Measurements from ENCODE around the gene LRIG1. TPM values are rescaled to one million over a fixed set of nuclear protein-coding genes. Genes with fewer than 3 reads are reported as not detected.

Gene LRIG1
- total and polyA plus RNA-seq, 10 of the 15 experiments (the other 5 are each of a cell fraction or from before 2014, with no cell fraction given): 0.84 to 16.4 (median 8.1) TPM

DNA sequence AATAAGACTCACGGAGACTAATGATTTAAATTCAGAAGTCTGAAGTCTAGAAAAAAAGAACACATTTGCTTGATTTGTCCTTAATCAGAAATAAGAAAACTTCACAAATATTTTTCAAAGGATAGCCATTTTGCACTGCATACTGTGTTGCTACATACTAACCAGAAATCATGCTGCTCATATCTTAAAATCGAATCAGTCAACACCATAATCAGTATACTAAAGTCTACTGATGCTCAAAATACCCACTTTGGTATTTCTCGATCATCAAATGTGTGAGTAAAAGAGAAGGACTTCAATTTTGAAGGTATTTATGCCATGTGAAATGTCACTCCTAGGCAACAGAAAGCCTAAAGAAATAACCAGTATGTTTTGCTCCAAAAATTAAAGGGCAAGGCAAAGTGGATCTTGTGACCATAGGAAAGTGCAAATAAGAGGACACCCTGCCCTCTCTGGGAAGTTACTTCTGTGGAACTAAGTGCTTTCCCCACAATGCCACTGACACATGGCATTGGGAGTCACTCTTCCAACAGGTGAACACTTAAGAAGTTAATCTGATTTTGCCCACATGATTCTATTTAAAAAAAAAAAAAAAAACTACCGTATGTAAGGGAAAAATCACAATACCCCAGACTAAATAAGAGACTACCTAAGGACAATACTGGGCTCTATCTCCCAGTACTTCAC, 2.7 kb downstream of the LRIG1 start:
- RAD21 ChIA-PET (ENCODE audit: unreplicated experiment): interaction anchor here (0.5 kb wide), 1 partner anchor 90 kb away, joined by 3 read pairs; no protein-coding TSS in a partner anchor
- H3K9ac ChIP-seq (ENCODE audit: control insufficient read depth, insufficient read depth, low read length): no peak overlapping the region
- no peak for FAIRE-seq

More for the DNA sequence above, 2.7 kb downstream of the LRIG1 start:
- in situ Hi-C loops (cut with MboI): no loop called here
- no peaks in the 10 kb centered on the region for H3K9me3 ChIP-seq (replicated peaks; ENCODE audit: control insufficient read depth, insufficient read depth, low read length)
- no peaks in the 10 kb centered on the region for H3K36me3 ChIP-seq (ENCODE audit: control insufficient read depth in 2 of 2, insufficient read depth in 2 of 2, low read length in 1 of 2)
- H3K79me2 ChIP-seq (ENCODE audit: control insufficient read depth, insufficient read depth, low read length): peaks cover 9% of the 10 kb centered on the region
- CTCF ChIA-PET: interaction anchor here (1.2 to 2.5 kb wide), 3 partner anchors 9 to 244 kb away, joined by 3 to 8 read pairs (median 5); no protein-coding TSS in a partner anchor
- ATAC-seq: no peak
- SMC1A ChIA-PET (ENCODE audit: uncharacterized antibody, unreplicated experiment): interaction anchor here (2.1 kb wide), 1 partner anchor 8 kb away, joined by 5 read pairs; no protein-coding TSS in a partner anchor
- TF ChIP-seq MTA3 (IDR thresholded peaks at IDR 0.05; ENCODE audit: borderline replicate concordance, low read length) (no peak), PAX5 (IDR thresholded peaks at IDR 0.05; ENCODE audit: borderline replicate concordance, low read depth, low read length) (no peak), FOS (IDR thresholded peaks at IDR 0.05; ENCODE audit: borderline replicate concordance, extremely low read depth, insufficient read length) (no peak), BACH1 (IDR thresholded peaks at IDR 0.05; ENCODE audit: borderline replicate concordance) (no peak), BMI1 (IDR thresholded peaks at IDR 0.05; ENCODE audit: borderline replicate concordance) (no peak), ZNF384 (IDR thresholded peaks at IDR 0.05; ENCODE audit: borderline replicate concordance, low read depth, low read length) (no peak)
- TF ChIP-seq, protein P1, sequence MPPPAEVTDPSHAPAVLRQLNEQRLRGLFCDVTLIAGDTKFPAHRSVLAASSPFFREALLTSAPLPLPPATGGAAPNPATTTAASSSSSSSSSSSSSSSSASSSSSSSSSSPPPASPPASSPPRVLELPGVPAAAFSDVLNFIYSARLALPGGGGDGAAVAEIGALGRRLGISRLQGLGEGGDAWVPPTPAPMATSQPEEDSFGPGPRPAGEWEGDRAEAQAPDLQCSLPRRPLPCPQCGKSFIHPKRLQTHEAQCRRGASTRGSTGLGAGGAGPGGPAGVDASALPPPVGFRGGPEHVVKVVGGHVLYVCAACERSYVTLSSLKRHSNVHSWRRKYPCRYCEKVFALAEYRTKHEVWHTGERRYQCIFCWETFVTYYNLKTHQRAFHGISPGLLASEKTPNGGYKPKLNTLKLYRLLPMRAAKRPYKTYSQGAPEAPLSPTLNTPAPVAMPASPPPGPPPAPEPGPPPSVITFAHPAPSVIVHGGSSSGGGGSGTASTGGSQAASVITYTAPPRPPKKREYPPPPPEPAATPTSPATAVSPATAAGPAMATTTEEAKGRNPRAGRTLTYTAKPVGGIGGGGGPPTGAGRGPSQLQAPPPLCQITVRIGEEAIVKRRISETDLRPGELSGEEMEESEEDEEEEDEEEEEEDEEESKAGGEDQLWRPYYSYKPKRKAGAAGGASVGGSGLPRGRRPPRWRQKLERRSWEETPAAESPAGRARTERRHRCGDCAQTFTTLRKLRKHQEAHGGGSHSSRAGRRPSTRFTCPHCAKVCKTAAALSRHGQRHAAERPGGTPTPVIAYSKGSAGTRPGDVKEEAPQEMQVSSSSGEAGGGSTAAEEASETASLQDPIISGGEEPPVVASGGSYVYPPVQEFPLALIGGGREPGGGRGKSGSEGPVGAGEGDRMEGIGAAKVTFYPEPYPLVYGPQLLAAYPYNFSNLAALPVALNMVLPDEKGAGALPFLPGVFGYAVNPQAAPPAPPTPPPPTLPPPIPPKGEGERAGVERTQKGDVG (CRISPR knock-in tag; IDR thresholded peaks at IDR 0.05): no peak
- TF ChIP-seq, protein P2, sequence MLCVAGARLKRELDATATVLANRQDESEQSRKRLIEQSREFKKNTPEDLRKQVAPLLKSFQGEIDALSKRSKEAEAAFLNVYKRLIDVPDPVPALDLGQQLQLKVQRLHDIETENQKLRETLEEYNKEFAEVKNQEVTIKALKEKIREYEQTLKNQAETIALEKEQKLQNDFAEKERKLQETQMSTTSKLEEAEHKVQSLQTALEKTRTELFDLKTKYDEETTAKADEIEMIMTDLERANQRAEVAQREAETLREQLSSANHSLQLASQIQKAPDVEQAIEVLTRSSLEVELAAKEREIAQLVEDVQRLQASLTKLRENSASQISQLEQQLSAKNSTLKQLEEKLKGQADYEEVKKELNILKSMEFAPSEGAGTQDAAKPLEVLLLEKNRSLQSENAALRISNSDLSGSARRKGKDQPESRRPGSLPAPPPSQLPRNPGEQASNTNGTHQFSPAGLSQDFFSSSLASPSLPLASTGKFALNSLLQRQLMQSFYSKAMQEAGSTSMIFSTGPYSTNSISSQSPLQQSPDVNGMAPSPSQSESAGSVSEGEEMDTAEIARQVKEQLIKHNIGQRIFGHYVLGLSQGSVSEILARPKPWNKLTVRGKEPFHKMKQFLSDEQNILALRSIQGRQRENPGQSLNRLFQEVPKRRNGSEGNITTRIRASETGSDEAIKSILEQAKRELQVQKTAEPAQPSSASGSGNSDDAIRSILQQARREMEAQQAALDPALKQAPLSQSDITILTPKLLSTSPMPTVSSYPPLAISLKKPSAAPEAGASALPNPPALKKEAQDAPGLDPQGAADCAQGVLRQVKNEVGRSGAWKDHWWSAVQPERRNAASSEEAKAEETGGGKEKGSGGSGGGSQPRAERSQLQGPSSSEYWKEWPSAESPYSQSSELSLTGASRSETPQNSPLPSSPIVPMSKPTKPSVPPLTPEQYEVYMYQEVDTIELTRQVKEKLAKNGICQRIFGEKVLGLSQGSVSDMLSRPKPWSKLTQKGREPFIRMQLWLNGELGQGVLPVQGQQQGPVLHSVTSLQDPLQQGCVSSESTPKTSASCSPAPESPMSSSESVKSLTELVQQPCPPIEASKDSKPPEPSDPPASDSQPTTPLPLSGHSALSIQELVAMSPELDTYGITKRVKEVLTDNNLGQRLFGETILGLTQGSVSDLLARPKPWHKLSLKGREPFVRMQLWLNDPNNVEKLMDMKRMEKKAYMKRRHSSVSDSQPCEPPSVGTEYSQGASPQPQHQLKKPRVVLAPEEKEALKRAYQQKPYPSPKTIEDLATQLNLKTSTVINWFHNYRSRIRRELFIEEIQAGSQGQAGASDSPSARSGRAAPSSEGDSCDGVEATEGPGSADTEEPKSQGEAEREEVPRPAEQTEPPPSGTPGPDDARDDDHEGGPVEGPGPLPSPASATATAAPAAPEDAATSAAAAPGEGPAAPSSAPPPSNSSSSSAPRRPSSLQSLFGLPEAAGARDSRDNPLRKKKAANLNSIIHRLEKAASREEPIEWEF (IDR thresholded peaks at IDR 0.05; ENCODE audit: insufficient replicate concordance, low read depth, low read length): no peak
- TF ChIP-seq, protein P3, sequence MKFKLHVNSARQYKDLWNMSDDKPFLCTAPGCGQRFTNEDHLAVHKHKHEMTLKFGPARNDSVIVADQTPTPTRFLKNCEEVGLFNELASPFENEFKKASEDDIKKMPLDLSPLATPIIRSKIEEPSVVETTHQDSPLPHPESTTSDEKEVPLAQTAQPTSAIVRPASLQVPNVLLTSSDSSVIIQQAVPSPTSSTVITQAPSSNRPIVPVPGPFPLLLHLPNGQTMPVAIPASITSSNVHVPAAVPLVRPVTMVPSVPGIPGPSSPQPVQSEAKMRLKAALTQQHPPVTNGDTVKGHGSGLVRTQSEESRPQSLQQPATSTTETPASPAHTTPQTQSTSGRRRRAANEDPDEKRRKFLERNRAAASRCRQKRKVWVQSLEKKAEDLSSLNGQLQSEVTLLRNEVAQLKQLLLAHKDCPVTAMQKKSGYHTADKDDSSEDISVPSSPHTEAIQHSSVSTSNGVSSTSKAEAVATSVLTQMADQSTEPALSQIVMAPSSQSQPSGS (IDR thresholded peaks at IDR 0.05; ENCODE audit: low read length): no peak
- H3K4me3 ChIP-seq: peak overlapping the region; percentile 2; the same call in 1 of the 2 replicates
- WGBS (ENCODE audit: insufficient coverage, insufficient replicate concordance, low lambda C conversion rate, missing lambda C conversion rate): 81% methylated on average over 4 of the region's 4 CpGs
- H2AFZ ChIP-seq (ENCODE audit: control insufficient read depth, low read depth, low read length): no peak overlapping the region
- DNase-seq (ENCODE audit: low read depth, low spot score): no peak
- peaks cover 0 to 2% of the 10 kb centered on the region in 2 experiments; a peak in 2 of 4 replicates for H3K27me3 ChIP-seq (replicated peaks in 1 of 2; ENCODE audit: control insufficient read depth in 2 of 2, insufficient read depth in 2 of 2, low read length in 1 of 2)
- no peaks in the 10 kb centered on the region for H4K20me1 ChIP-seq (ENCODE audit: control insufficient read depth, insufficient read depth)
- peaks cover 4% of the 10 kb centered on the region; the same call in 1 of the 2 replicates for H3K4me1 ChIP-seq (ENCODE audit: control insufficient read depth, insufficient read depth, low read length)
- peak overlapping the region; percentile 68 for H3K4me2 ChIP-seq (ENCODE audit: control insufficient read depth, insufficient read depth)
- BruUV-seq (replicated peaks): no TSS peak
- intact Hi-C loops (cut with micrococcal nuclease; ENCODE audit: unreplicated experiment): no loop called here
- no peak overlapping the region for H3K27ac ChIP-seq (ENCODE audit: control insufficient read depth, insufficient read depth)
- POLR2A ChIA-PET: interaction anchor here (0.5 kb wide), 1 partner anchor 31 kb away, joined by 3 read pairs; no protein-coding TSS in a partner anchor
